AG09319 (cell line): ENCODE measurements around the gene HIRA.

Experiments
- DNase-seq: peaks from one replicate; pipeline ENCODE4 v3.0.0-alpha.2; 2010; ENCODE audit warnings: low read depth; ENCODE audit errors: extremely low read depth
- CTCF ChIP-seq: IDR thresholded peaks from 2 replicates; pipeline ENCODE4 v1.5.1; 2011; ENCODE audit warnings: low read depth, mild to moderate bottlenecking, inconsistent platforms, low read length, moderate library complexity

The HIRA gene

GRCh38 chr22:19410941-19411689 lies 20.4 kb downstream of the HIRA start:
- no peak for TF ChIP-seq CTCF
- DNase-seq: no peak

- DNase-seq: no peak
- TF ChIP-seq CTCF: no peak
These were observed 23.6 kb downstream of the HIRA start for GRCh38 chr22:19407649-19408606.

- no peak for DNase-seq
- TF ChIP-seq CTCF: no peak
These were observed 24.7 kb downstream of the HIRA start for GRCh38 chr22:19406846-19407245.

- no peak for DNase-seq
- TF ChIP-seq CTCF: no peak
These were observed 25.2 kb downstream of the HIRA start for GRCh38 chr22:19406281-19406811.

GRCh38 chr22:19405652-19406051 lies 25.9 kb downstream of the HIRA start:
- TF ChIP-seq CTCF: no peak
- DNase-seq: no peak

- no peak for TF ChIP-seq CTCF
- DNase-seq: no peak
These were observed 26.4 kb downstream of the HIRA start for GRCh38 chr22:19405133-19405532.

GRCh38 chr22:19404676-19405075 lies 26.9 kb downstream of the HIRA start:
- no peak for DNase-seq
- TF ChIP-seq CTCF: no peak
